ENCODE measurements around the gene RHOU.

- TF ChIP-seq CTCF (conservative IDR thresholded peaks at IDR 0.05) (no peak), EZH2 (IDR thresholded peaks at IDR 0.05; ENCODE audit: low read depth) (no peak)
Observed at GRCh38 chr1:228748029-228748428, 12.8 kb downstream of the RHOU start.
